ENCODE data around the gene MCF2L2. TPM values are rescaled to one million over a fixed set of nuclear protein-coding genes. Genes with fewer than 3 reads are reported as not detected.

Gene MCF2L2
- total RNA-seq, 1 donor from 2014 or later, result 1.1 TPM

Other genes with a start within 250 kb of the MCF2L2 start
- 3.2 TPM for gene B3GNT5, start 175.4 kb downstream of the MCF2L2 start, total RNA-seq
- gene KLHL6, start 127.1 kb upstream of the MCF2L2 start, total RNA-seq, result 2.2 TPM
- 134 TPM for gene KLHL24, start 207.0 kb upstream of the MCF2L2 start, total RNA-seq

Measured in cardiac septum (tissue), 1 donor.